DMS153 treated with DMSO at 0.1 percent for 48 hours (cell line): ENCODE results near the gene C1orf21.
"Not testable (repeated sequence)": the region's sequence is repeated elsewhere in the genome, so short reads cannot be mapped to it uniquely, and the experiment has no call there.

Source experiments
- DNase-seq: peaks from one replicate; lab custom pipeline; 2025; ENCODE audit not compliant: unreplicated experiment; lab: John Stamatoyannopoulos, UW

Gene C1orf21

DNA sequence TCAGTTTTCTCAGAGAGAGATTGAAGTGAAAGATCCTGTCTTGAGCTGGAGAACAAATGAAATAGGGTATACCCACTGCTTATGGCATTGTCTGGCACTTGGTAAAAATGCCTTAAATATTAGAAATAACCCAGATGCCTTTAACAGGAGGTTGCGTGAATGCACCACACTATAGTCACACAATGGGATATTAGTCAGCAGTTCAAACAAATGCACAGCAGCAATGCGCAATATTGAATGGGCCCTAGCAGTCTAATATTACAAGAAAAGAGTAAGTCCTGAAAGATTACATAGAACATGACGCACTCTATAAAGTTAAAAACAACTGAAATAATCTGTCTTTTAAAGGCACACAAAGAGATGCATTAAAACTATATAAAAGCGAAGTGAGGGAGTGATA is 206.8 kb downstream of the C1orf21 start:
- no peak for DNase-seq

DNA sequence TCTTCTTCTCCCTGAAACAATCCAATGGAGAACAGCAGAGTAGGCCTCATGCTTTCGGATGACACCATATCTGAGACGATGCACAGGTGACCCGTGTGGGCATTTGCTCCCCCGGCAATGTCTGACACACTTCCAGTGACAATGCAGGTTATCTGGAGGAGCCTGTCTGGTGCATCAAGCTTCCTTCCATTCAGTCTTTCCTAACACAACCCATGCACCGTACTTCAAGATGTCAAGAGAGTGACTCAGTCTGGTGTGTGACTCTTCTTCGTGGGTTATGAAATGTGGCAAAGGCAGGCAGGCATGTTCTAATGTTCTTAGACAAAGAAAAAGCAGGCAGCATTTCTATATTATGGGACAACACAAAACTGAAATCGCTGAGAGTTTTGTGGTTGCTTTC is 208.8 kb downstream of the C1orf21 start:
- DNase-seq, result no peak

- DNase-seq, result no peak
Observed at GRCh38 chr1:184596950-184597645, 210.3 kb downstream of the C1orf21 start.

DNA sequence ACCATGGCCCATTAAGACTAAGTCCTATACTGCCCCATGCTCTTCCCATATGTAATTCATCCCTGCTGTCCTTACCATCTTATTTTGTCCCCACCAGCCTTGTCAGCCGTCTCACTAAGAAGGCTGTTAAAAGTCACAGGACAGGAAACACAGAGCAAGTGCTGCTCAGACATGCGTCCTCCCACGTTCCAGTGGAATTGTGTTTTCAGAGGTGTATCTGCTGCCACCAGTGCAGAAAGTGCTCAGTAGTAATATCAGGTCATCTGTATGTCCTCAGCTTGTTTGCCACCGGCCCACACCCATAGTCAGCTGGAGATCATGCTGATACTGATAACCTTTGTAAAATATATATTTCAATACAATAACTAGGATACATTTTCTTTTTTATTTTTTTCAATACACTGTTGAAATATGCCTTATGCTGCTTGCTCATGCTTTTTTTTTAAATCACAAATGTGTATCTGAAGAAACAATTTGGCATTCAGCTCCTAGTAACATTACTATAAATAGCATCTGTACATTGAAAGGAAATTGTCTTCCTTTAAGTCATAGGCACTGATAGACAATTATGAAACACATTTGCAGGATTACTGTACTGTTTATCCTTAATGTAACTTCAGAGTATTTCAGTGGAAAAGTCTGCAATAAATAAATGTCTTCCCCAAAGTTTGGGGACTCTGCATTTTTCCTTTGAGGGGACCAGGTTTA is 211.0 kb downstream of the C1orf21 start:
- no peak for DNase-seq

GRCh38 chr1:184598403-184599193 is 211.8 kb downstream of the C1orf21 start:
- no peak for DNase-seq

DNA sequence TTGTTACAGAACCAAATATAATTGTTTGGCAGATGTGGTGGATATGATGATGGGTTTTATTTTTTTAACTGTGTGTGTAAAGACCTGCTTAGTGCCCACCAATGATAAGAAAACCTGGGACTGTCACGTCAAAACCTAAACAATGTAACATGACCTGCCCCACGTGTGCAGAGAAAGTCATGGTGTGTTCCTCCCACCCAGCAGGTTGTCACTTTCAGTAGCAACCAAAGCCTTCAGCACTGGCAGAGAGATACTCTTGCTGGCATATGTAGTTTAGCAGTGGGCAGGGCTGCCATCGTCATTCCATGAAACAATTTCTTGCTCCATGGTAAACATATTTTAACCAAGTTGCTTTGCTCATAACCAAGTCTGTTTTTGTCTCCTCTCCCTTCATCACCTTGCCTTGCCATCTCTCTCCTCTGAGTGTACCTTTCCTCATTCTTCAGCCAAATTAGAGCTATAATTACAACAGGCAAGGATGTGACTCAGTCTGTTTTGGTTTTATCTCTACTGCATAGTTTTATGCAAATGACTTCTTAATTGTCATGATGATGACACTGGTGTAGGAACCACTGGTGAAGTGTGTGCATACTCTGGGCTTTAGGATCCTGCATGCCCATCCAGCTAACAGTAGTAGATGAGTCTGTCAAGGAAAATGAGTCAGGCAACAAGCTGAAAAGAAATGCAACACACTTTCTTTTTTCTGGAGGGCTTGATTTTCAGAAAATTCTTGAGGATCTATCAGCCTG is 217.5 kb downstream of the C1orf21 start:
- DNase-seq, result no peak

- DNase-seq, result no peak
Observed at GRCh38 chr1:184605941-184606340, 219.1 kb downstream of the C1orf21 start.

GRCh38 chr1:184606786-184607185 is 220.0 kb downstream of the C1orf21 start:
- no peak for DNase-seq

- DNase-seq, result no peak
Observed at GRCh38 chr1:184608581-184608980, 221.8 kb downstream of the C1orf21 start.

DNA sequence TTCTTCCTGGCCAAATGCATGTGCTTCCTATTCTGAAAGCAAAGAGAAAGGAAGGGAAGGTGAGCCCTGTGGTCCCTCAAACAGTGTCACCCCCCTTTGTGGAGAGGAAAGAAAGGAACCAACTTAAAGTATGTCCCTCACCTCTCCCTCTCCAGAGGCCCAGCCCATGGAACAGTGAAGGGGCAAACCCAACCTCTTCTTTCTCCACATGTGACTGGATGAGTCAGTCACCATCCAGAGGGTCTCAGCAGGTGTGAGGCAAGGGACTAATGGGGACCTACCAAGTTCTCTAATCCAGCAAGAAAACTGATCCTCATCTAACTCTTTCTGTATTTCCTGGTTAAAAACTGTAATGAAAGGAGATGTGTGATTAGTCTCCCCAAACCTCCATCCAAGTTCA is 222.2 kb downstream of the C1orf21 start:
- DNase-seq, result no peak

DNA sequence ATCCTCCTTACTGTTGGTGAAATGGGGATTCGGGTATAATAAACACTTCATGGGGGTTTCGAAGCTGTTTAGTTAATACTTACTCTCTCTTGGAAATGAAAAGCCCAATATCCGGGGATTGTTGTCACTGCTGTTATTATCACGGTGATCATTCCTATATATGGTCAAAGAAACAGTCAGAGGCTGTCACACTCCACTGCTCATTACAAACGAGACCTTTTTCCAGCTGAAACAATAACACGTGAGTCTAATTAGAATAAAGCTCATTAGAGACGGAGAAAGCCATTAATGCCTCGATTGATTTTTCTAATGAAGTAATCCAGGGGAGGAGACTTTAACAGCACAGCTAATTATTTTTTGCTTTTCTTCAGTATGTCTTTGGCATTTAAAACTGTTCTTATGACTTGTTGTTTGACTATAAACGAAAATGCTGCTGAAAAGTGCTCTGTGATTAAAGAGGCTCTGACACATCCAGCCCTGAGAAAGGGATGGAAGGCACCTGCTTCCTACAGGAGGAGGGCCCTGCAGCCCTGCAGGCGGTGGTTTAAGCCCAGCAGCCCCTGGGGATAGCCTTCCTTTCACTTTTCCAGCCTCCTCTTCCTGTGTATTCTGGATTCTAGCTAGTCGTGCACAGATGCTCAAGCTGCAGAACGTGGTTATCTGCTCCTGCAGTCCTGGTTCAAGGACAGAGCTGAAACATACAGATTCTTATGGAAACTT is 224.2 kb downstream of the C1orf21 start:
- no peak for DNase-seq

- not testable (repeated sequence) for DNase-seq
Observed at GRCh38 chr1:184612229-184612628, 225.4 kb downstream of the C1orf21 start.

GRCh38 chr1:184614667-184615066 is 227.8 kb downstream of the C1orf21 start:
- DNase-seq, result no peak

- no peak for DNase-seq
Observed at GRCh38 chr1:184615301-184615700, 228.5 kb downstream of the C1orf21 start.

GRCh38 chr1:184616504-184616903 is 229.7 kb downstream of the C1orf21 start:
- no peak for DNase-seq

- no peak for DNase-seq
Observed at GRCh38 chr1:184617433-184618029, 230.7 kb downstream of the C1orf21 start.

- DNase-seq, result no peak
Observed at GRCh38 chr1:184618851-184619250, 232.0 kb downstream of the C1orf21 start.

- no peak for DNase-seq
Observed at GRCh38 chr1:184620469-184620868, 233.6 kb downstream of the C1orf21 start.

GRCh38 chr1:184621260-184621659 is 234.4 kb downstream of the C1orf21 start:
- no peak for DNase-seq
